Vagina (tissue), 2 donors: ENCODE measurements around the gene C1GALT1C1L.

ENCODE experiments used
- POLR2A ChIP-seq, 2 donors: fragments of 450-650 bp; IDR thresholded peaks; one replicate each; pipeline ENCODE4 v1.6.1; 2017; ENCODE audit warnings: antibody characterized with exemption in 2 of 2, mild to moderate bottlenecking in 2 of 2, moderate library complexity in 2 of 2
- POLR2AphosphoS5 ChIP-seq, 2 donors: sonication (generic); formaldehyde crosslinking; IDR thresholded peaks; one replicate each; pipeline ENCODE4 v1.9.0; 2017; ENCODE audit warnings: antibody characterized with exemption in 2 of 2, mild to moderate bottlenecking in 2 of 2, low read depth in 1 of 2; ENCODE audit not compliant: insufficient read depth in 1 of 2
- TF ChIP-seq, protein P1 (sequence below), 3 experiments: fragments of 450-650 bp in 2 of 3; fragments of 200-600 bp in 1 of 3; sonication (generic) in 1 of 3; IDR thresholded peaks; one replicate each; pipeline ENCODE4 v1.5.1; 2017 to 2019; ENCODE audit warnings: antibody characterized with exemption in 3 of 3, mild to moderate bottlenecking in 2 of 3, moderate library complexity in 2 of 3

- TF ChIP-seq, protein P1, sequence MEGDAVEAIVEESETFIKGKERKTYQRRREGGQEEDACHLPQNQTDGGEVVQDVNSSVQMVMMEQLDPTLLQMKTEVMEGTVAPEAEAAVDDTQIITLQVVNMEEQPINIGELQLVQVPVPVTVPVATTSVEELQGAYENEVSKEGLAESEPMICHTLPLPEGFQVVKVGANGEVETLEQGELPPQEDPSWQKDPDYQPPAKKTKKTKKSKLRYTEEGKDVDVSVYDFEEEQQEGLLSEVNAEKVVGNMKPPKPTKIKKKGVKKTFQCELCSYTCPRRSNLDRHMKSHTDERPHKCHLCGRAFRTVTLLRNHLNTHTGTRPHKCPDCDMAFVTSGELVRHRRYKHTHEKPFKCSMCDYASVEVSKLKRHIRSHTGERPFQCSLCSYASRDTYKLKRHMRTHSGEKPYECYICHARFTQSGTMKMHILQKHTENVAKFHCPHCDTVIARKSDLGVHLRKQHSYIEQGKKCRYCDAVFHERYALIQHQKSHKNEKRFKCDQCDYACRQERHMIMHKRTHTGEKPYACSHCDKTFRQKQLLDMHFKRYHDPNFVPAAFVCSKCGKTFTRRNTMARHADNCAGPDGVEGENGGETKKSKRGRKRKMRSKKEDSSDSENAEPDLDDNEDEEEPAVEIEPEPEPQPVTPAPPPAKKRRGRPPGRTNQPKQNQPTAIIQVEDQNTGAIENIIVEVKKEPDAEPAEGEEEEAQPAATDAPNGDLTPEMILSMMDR (IDR thresholded peaks at IDR 0.05), result no peak
- TF ChIP-seq POLR2A (IDR thresholded peaks at IDR 0.05), result no peak
- no peak for TF ChIP-seq POLR2AphosphoS5 (IDR thresholded peaks at IDR 0.05; ENCODE audit: insufficient read depth in 1 of 2, low read depth in 1 of 2)
These were observed 31.9 kb upstream of the C1GALT1C1L start for GRCh38 chr2:43708178-43708577.
